Trophoblast cell (in vitro differentiated cells and primary cell): ENCODE data around the gene PRR33.

ENCODE experiments used
- DNase-seq, 2 donors: peaks; one replicate each; pipeline ENCODE4 v3.0.0-alpha.2; 2016
- H2AFZ ChIP-seq: 2 replicates; pipeline ENCODE4 v1.6.1; 2013; ENCODE audit warnings: low read length, moderate library complexity, mild to moderate bottlenecking; ENCODE audit not compliant: insufficient read depth, poor library complexity
- H2AK5ac ChIP-seq: 2 replicates; pipeline ENCODE4 v1.6.1; 2013; ENCODE audit warnings: mild to moderate bottlenecking, low read length
- H2BK120ac ChIP-seq: 2 replicates; pipeline ENCODE4 v1.6.1; 2013; ENCODE audit warnings: low read length, mild to moderate bottlenecking, moderate library complexity; ENCODE audit not compliant: insufficient read depth, poor library complexity
- H2BK12ac ChIP-seq: 2 replicates; pipeline ENCODE4 v1.6.1; 2013; ENCODE audit warnings: mild to moderate bottlenecking, low read length, moderate library complexity
- H2BK5ac ChIP-seq: 2 replicates; pipeline ENCODE4 v1.6.1; 2013; ENCODE audit warnings: low read length, low read depth, moderate library complexity, mild to moderate bottlenecking; ENCODE audit not compliant: poor library complexity
- H3K14ac ChIP-seq: 2 replicates; pipeline ENCODE4 v1.6.1; 2013; ENCODE audit warnings: mild to moderate bottlenecking, low read length
- H3K18ac ChIP-seq: 2 replicates; pipeline ENCODE4 v1.6.1; 2013; ENCODE audit warnings: mild to moderate bottlenecking, low read length
- H3K23ac ChIP-seq: 2 replicates; pipeline ENCODE4 v1.6.1; 2013; ENCODE audit warnings: low read length
- H3K27ac ChIP-seq: 2 replicates; pipeline ENCODE4 v1.5.1; 2013; ENCODE audit warnings: low read depth, mild to moderate bottlenecking, inconsistent platforms, low read length, moderate library complexity
- H3K27me3 ChIP-seq: 2 replicates; pipeline ENCODE4 v1.6.1; 2013; ENCODE audit warnings: inconsistent platforms, mild to moderate bottlenecking, low read length, moderate library complexity; ENCODE audit not compliant: insufficient read depth
- H3K36me3 ChIP-seq, 2 experiments: 1 replicate in 1 of 2; 2 replicates in 1 of 2; pipeline ENCODE4 v1.6.1; 2013; ENCODE audit warnings: low read length in 2 of 2, mild to moderate bottlenecking in 2 of 2, moderate library complexity in 1 of 2; ENCODE audit not compliant: insufficient read depth in 2 of 2, control insufficient read depth in 1 of 2
- H3K4ac ChIP-seq: 2 replicates; pipeline ENCODE4 v1.6.1; 2013; ENCODE audit warnings: low read depth, mild to moderate bottlenecking, low read length, moderate library complexity
- H3K4me1 ChIP-seq, 2 experiments: 1 replicate in 1 of 2; 2 replicates in 1 of 2; pipeline ENCODE4 v1.6.1; 2013; ENCODE audit warnings: low read length in 2 of 2, mild to moderate bottlenecking in 2 of 2, moderate library complexity in 1 of 2; ENCODE audit not compliant: insufficient read depth in 2 of 2, control insufficient read depth in 1 of 2
- H3K4me2 ChIP-seq: 2 replicates; pipeline ENCODE4 v1.6.1; 2013; ENCODE audit warnings: inconsistent platforms, mild to moderate bottlenecking, low read length, moderate library complexity
- H3K4me3 ChIP-seq: 2 replicates; pipeline ENCODE4 v1.5.1; 2013; ENCODE audit warnings: mild to moderate bottlenecking, low read depth, low read length, inconsistent platforms
- H3K79me1 ChIP-seq: one replicate; pipeline ENCODE4 v1.6.1; 2013; ENCODE audit warnings: low read length
- H3K79me2 ChIP-seq: 2 replicates; pipeline ENCODE4 v1.6.1; 2013; ENCODE audit warnings: low read length, mild to moderate bottlenecking; ENCODE audit not compliant: control insufficient read depth, insufficient read depth, poor library complexity
- H3K9ac ChIP-seq: 2 replicates; pipeline ENCODE4 v1.6.1; 2013; ENCODE audit warnings: mild to moderate bottlenecking, low read length
- H3K9me3 ChIP-seq: 2 replicates; pipeline ENCODE4 v1.6.1; 2013; ENCODE audit warnings: low read depth, mild to moderate bottlenecking, control low read depth, inconsistent platforms, low read length; ENCODE audit not compliant: insufficient read depth
- H4K12ac ChIP-seq: 2 replicates; pipeline ENCODE4 v1.6.1; 2013; ENCODE audit warnings: low read depth, mild to moderate bottlenecking, low read length, moderate library complexity
- H4K8ac ChIP-seq: 2 replicates; pipeline ENCODE4 v1.6.1; 2013; ENCODE audit warnings: low read depth, mild to moderate bottlenecking, low read length, moderate library complexity
- H4K91ac ChIP-seq: one replicate; pipeline ENCODE4 v1.6.1; 2013; ENCODE audit warnings: low read depth, mild to moderate bottlenecking, low read length, moderate library complexity
- WGBS: extraction: QIAGEN DNeasy Blood & Tissue Kit; methylation state at CpG from one replicate; pipeline ENCODE4 v1.1.7; 2013; ENCODE audit warnings: missing lambda C conversion rate; ENCODE audit not compliant: insufficient read length, insufficient coverage; ENCODE audit errors: extremely low coverage; 5-methylcytosine and 5-hydroxymethylcytosine counted together

The PRR33 gene

DNA sequence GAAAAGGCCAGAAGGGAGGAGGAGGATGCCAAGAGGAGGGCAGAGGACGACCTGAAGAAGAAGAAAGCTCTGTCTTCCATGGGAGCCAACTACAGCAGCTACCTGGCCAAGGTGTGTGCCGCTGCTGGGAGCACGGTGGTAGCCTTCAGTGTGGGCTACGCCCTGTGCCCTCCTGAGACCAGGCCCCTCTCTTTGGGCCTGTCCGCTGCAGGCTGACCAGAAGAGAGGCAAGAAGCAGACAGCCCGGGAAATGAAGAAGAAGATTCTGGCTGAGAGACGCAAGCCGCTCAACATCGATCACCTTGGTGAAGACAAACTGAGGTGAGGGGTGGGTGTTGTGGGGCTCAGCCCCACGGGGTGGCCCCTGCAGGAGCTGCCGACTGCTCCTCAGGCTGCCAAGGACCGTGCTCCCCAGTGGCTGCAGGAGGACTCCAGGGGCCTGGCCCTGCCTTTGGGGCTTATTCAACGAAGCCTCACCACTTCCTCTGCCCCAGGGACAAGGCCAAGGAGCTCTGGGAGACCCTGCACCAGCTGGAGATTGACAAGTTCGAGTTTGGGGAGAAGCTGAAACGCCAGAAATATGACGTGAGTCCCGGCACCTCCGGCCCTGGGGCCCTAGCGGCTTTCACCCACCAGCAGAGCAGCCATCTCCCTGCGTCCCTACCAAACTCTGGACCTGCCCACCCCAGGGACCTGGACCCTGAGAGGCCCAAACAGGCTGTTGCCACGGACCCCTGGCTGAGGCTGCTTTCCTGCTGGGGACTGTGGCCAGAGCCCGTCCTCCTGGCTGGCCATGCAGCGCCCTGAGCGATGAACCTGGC lies 42.9 kb upstream of the PRR33 start:
- no peak overlapping the region for H3K18ac ChIP-seq
- H3K79me2 ChIP-seq, result no peaks in the 10 kb centered on the region
- no peak overlapping the region for H3K23ac ChIP-seq
- H3K4ac ChIP-seq, result no peak overlapping the region
- no peak overlapping the region for H4K8ac ChIP-seq
- no peak overlapping the region for H2BK5ac ChIP-seq
- peaks cover 3% of the 10 kb centered on the region for H3K9me3 ChIP-seq
- H3K14ac ChIP-seq, result no peak overlapping the region
- H2BK120ac ChIP-seq, result no peak overlapping the region
- WGBS, result no CpG with 5 or more reads among the region's 24 CpGs
- H4K91ac ChIP-seq, result no peak overlapping the region
- H2BK12ac ChIP-seq, result no peak overlapping the region
- no peak overlapping the region for H3K4me3 ChIP-seq
- no peaks in the 10 kb centered on the region for H3K79me1 ChIP-seq
- no peak overlapping the region for H3K4me2 ChIP-seq
- no peak overlapping the region for H4K12ac ChIP-seq
- H2AK5ac ChIP-seq, result no peak overlapping the region
- no peak overlapping the region for H3K9ac ChIP-seq
- H3K36me3 ChIP-seq, result no peaks in the 10 kb centered on the region
- no peak overlapping the region for H3K27ac ChIP-seq
- no peak for DNase-seq
- no peak overlapping the region for H2AFZ ChIP-seq
- no peaks in the 10 kb centered on the region for H3K4me1 ChIP-seq
- H3K27me3 ChIP-seq, result no peaks in the 10 kb centered on the region

DNA sequence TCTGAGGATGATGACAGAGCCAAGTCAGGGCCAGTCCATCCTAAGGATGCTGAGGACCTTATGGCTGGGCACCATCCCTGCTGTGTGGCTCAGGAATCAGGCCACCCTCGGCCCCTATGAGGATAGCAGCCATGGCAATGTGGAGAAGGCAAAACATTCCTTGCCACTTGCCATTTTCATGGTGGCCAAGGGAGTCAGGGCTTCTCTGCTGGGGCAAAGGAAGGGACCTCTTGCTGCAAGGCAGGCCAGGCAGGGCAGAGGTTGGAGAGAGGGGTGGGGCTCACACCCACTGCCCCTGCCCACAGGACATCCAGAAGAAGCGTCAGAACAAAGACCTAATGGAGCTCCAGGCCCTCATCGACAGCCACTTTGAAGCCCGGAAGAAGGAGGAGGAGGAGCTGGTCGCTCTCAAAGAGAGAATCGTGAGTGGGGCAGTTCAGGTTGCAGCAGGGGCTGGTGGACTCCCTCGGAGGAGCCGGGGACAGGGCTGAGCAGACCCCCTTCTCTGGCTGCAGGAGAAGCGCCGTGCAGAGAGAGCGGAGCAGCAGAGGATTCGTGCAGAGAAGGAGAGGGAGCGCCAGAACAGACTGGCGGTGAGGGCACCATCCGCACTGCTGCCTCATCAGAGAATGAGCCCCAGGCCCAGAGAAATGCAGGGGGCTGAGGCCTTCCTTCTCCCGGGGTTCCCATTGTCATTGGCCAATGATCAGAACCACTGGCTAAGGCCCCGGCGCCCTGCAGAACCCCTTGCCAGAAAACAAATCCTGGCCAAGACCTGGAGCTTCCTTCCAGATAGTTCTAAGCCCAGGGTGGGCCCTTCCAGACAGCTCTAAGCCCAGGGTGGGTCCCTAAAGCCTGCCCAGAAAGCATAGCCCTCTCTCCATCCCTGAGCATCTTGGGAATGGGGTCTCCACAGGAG lies 42.0 kb upstream of the PRR33 start:
- no peak overlapping the region for H3K9ac ChIP-seq
- no peak for DNase-seq
- H3K27me3 ChIP-seq, result no peaks in the 10 kb centered on the region
- H2BK12ac ChIP-seq, result no peak overlapping the region
- H3K9me3 ChIP-seq, result peaks cover 3% of the 10 kb centered on the region
- H4K8ac ChIP-seq, result no peak overlapping the region
- peak overlapping the region; percentile 34 for H3K4me3 ChIP-seq
- no peak overlapping the region for H4K12ac ChIP-seq
- H3K4me2 ChIP-seq, result no peak overlapping the region
- no peak overlapping the region for H2AK5ac ChIP-seq
- no peaks in the 10 kb centered on the region for H3K79me1 ChIP-seq
- no peak overlapping the region for H3K18ac ChIP-seq
- no peak overlapping the region for H3K27ac ChIP-seq
- WGBS, result no CpG with 5 or more reads among the region's 18 CpGs
- H4K91ac ChIP-seq, result no peak overlapping the region
- H2BK5ac ChIP-seq, result no peak overlapping the region
- H3K4ac ChIP-seq, result no peak overlapping the region
- H3K23ac ChIP-seq, result no peak overlapping the region
- no peaks in the 10 kb centered on the region for H3K36me3 ChIP-seq
- H3K14ac ChIP-seq, result no peak overlapping the region
- H3K79me2 ChIP-seq, result no peaks in the 10 kb centered on the region
- no peak overlapping the region for H2BK120ac ChIP-seq
- no peak overlapping the region for H2AFZ ChIP-seq
- H3K4me1 ChIP-seq, result no peaks in the 10 kb centered on the region

DNA sequence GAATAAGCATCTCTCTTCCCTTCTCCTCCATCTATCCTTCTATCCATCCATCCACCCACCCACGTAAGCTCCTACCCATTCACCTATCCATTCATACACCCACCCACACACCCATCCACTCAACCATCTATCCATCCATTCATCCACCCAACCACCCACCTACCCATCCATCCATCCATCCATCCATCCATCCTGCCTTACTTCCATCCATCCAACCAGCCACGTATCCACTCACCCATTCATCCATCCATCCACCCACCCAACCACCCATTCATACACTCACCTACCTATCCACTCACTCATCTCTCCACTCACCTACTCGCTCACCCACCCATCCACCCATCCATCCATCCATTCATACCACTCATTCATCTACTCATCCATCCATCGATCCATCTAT lies 41.0 kb upstream of the PRR33 start:
- no peak overlapping the region for H2AK5ac ChIP-seq
- no peaks in the 10 kb centered on the region for H3K79me2 ChIP-seq
- peak overlapping the region; percentile 44 for H3K4me3 ChIP-seq
- H2BK5ac ChIP-seq, result no peak overlapping the region
- no peak overlapping the region for H4K12ac ChIP-seq
- H3K27ac ChIP-seq, result no peak overlapping the region
- no peak overlapping the region for H3K14ac ChIP-seq
- H3K36me3 ChIP-seq, result no peaks in the 10 kb centered on the region
- H3K79me1 ChIP-seq, result no peaks in the 10 kb centered on the region
- no peak overlapping the region for H3K23ac ChIP-seq
- no peaks in the 10 kb centered on the region for H3K27me3 ChIP-seq
- H3K9ac ChIP-seq, result no peak overlapping the region
- no peak overlapping the region for H3K4me2 ChIP-seq
- DNase-seq, result no peak
- no peak overlapping the region for H2BK120ac ChIP-seq
- no peak overlapping the region for H3K4ac ChIP-seq
- no peak overlapping the region for H4K91ac ChIP-seq
- no peak overlapping the region for H3K18ac ChIP-seq
- no peak overlapping the region for H2AFZ ChIP-seq
- H3K9me3 ChIP-seq, result peaks cover 3% of the 10 kb centered on the region
- no peak overlapping the region for H2BK12ac ChIP-seq
- WGBS, result 100% methylated on average over 4 of the region's 4 CpGs
- no peak overlapping the region for H4K8ac ChIP-seq
- H3K4me1 ChIP-seq, result peaks cover 4 to 7% of the 10 kb centered on the region in 2 experiments

DNA sequence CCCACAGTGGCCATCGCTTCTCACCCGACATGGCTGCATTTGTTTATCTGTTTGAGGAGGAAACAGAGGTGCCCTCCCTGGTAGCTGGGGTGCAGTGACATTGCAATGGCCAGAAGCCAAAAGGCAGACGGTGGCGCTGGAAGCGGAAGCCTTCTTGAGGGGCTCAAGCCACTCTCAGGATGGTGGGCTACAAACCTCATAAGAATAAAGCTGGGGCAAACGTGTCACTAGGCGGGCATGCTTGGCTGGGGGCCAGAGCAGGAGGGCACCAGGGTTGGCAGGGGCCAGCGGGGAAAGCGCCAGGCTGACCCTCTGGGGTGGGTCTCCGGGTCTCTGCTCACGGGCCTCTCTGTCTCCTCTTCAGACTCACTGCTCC lies 40.4 kb upstream of the PRR33 start:
- H3K79me1 ChIP-seq, result peaks cover 2% of the 10 kb centered on the region
- no peak overlapping the region for H3K23ac ChIP-seq
- H4K8ac ChIP-seq, result no peak overlapping the region
- H3K4ac ChIP-seq, result no peak overlapping the region
- peaks cover 10 to 13% of the 10 kb centered on the region in 2 experiments for H3K4me1 ChIP-seq
- no peak overlapping the region for H2AK5ac ChIP-seq
- no peak overlapping the region for H4K91ac ChIP-seq
- H2BK12ac ChIP-seq, result no peak overlapping the region
- H3K79me2 ChIP-seq, result no peaks in the 10 kb centered on the region
- DNase-seq, result no peak
- no peak overlapping the region for H3K18ac ChIP-seq
- H3K36me3 ChIP-seq, result no peaks in the 10 kb centered on the region
- no peak overlapping the region for H4K12ac ChIP-seq
- no peak overlapping the region for H3K27ac ChIP-seq
- H3K27me3 ChIP-seq, result no peaks in the 10 kb centered on the region
- no peak overlapping the region for H2BK120ac ChIP-seq
- no peak overlapping the region for H2AFZ ChIP-seq
- no peak overlapping the region for H3K14ac ChIP-seq
- H2BK5ac ChIP-seq, result no peak overlapping the region
- no peak overlapping the region for H3K4me3 ChIP-seq
- peaks cover 3% of the 10 kb centered on the region for H3K9me3 ChIP-seq
- H3K9ac ChIP-seq, result no peak overlapping the region
- no peak overlapping the region for H3K4me2 ChIP-seq
- no CpG with 5 or more reads among the region's 11 CpGs for WGBS
